Type B pancreatic cell (in vitro differentiated cells): Measurements from ENCODE around the gene COLGALT1. TPM values are rescaled to one million over a fixed set of nuclear protein-coding genes. Genes with fewer than 3 reads are reported as not detected.
A peak's percentile ranks its signal among the peaks of the same experiment; 100 is the strongest.

Experiments
- DNase-seq: peaks from one replicate; pipeline ENCODE4 v3.0.0; 2021; ENCODE audit warnings: mixed read lengths; ENCODE audit not compliant: unreplicated experiment; ENCODE audit errors: extremely low spot score
- H3K27ac Mint-ChIP-seq: 2 replicates; pipeline ENCODE4 v1.8.0; 2021; ENCODE audit warnings: mild to moderate bottlenecking, mixed read lengths
- H3K27me3 Mint-ChIP-seq: 2 replicates; pipeline ENCODE4 v1.8.0; 2021; ENCODE audit warnings: mixed read lengths
- H3K36me3 Mint-ChIP-seq: 2 replicates; pipeline ENCODE4 v1.8.0; 2021; ENCODE audit warnings: mixed read lengths
- H3K4me1 Mint-ChIP-seq: one replicate; pipeline ENCODE4 v1.8.0; 2021; ENCODE audit warnings: mixed read lengths; ENCODE audit not compliant: unreplicated experiment
- H3K4me3 Mint-ChIP-seq: 2 replicates; pipeline ENCODE4 v1.8.0; 2021; ENCODE audit warnings: mild to moderate bottlenecking, mixed read lengths
- H3K9me3 Mint-ChIP-seq: 2 replicates; pipeline ENCODE4 v1.8.0; 2021; ENCODE audit warnings: mixed read lengths
- CTCF ChIP-seq: fragments of 200-600 bp; sonication (generic); conservative IDR thresholded peaks from 2 replicates; pipeline ENCODE4 v1.5.0; 2021; ENCODE audit warnings: antibody characterized with exemption, mild to moderate bottlenecking
- total RNA-seq: library from RNA; stranded (reverse); gene quantifications from 2 replicates; pipeline ENCODE4 v1.2.1, GENCODE V29; 2021; ENCODE audit warnings: low replicate concordance

COLGALT1 gene
- total RNA-seq, 1 donor from 2014 or later, result 73.7 TPM

DNA sequence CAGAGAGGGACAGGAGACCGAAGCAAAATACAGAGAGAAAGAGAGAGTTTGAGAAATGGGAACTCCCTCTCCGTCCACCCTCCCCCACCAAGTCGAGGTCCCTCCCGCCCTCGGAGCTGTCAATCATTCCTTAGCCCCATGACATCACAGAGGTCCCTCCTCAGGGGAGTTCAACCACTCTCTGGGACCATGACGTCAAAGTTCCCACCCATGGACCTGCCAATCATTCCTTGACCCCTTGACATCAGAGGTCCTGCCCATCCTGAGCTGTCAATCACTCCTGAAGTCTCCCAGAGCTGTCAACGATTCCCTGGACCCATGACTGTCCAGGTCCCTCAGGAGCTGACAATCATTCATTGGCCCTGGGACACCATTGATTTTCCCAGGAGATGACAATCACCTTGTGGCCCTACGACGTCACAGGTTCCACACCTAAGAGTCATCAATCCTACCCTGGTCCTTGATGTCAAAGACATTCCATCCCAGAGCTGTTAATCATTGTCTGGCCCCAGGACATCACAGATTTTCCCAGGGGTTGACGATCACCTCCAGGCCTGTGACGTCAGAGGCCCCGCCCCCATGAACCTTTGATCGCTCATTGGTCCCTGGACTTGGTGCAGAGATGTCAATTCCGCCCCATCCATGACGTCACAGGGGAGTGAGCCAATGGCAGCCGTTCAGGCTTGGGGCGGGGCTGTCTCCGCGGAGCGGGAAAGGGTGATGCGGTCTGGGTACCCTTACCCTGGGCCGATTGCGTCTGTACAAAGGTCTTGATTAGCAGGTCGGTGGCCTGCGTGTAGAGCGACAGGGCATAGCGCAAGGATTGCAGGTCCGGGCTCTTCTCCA is 61.7 kb downstream of the COLGALT1 start:
- Mint-ChIP-seq H3K36me3 (no peaks in the 10 kb centered on the region), H3K4me3 (no peak overlapping the region), H3K9me3 (no peaks in the 10 kb centered on the region), H3K4me1 (no peaks in the 10 kb centered on the region), H3K27me3 (peaks cover 5% of the 10 kb centered on the region), H3K27ac (peak overlapping the region; percentile 84)
- no peak for TF ChIP-seq CTCF
- DNase-seq, result no peak

DNA sequence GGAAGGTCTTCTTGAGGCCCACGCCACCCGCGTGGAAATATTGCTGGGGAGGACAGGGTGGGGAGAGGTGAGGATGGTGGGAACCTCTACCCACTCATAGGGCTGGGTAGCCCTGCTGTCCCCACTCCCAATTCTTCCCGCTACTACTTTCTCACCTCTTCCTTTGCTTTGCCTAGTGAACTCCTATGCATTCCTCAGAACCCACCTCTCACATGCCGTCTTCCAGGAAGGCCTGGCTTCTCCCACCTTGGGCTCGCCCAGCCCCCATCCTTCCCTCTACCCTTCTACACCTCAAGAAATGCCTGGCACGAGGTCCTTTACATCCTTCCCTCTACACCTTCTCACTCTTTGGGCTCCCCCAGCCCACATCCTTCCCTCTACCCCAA is 62.4 kb downstream of the COLGALT1 start:
- peak overlapping the region; percentile 51 for H3K27ac Mint-ChIP-seq
- H3K27me3 Mint-ChIP-seq, result peaks cover 4% of the 10 kb centered on the region
- no peak overlapping the region for H3K4me3 Mint-ChIP-seq
- DNase-seq, result no peak
- TF ChIP-seq CTCF, result no peak
- no peaks in the 10 kb centered on the region for H3K4me1 Mint-ChIP-seq
- H3K9me3 Mint-ChIP-seq, result no peaks in the 10 kb centered on the region
- H3K36me3 Mint-ChIP-seq, result no peaks in the 10 kb centered on the region

DNA sequence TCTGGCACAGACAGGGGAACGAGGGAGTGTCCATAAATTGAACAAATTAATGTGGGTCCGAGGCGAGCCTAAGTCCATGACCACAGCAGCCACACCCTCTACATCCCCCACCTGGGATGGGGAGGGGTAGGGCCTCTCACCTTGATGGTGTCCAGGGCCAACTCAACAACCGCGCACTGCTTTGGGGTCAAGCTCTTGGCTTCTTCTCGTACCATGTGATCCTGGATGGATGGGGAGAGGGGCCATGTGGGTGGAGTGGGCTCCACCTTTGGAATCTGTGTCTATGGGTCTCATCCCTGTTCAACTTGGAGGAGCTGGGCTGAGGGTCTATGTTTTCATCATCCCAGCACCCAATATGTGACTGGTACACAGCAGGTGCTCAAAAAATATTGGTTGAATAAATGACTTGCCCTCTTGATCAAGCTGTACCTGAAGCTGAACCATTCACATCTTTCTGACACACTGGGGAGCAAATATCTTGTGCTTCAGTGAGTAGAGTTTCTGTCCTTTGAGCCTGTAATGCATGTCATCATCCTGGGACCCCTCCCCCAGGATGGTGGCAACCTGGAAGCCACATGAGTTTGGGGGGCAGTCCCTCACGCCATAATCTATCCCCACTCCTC is 62.9 kb downstream of the COLGALT1 start:
- Mint-ChIP-seq H3K27me3 (peaks cover 4% of the 10 kb centered on the region), H3K9me3 (no peaks in the 10 kb centered on the region), H3K4me1 (no peaks in the 10 kb centered on the region), H3K36me3 (no peaks in the 10 kb centered on the region), H3K4me3 (no peak overlapping the region), H3K27ac (peak overlapping the region; percentile 51)
- no peak for TF ChIP-seq CTCF
- DNase-seq, result no peak

GRCh38 chr19:17618936-17619335 is 63.5 kb downstream of the COLGALT1 start:
- Mint-ChIP-seq H3K9me3 (no peaks in the 10 kb centered on the region), H3K36me3 (no peaks in the 10 kb centered on the region), H3K27ac (no peak overlapping the region), H3K4me3 (no peak overlapping the region), H3K4me1 (no peaks in the 10 kb centered on the region), H3K27me3 (peaks cover 4% of the 10 kb centered on the region)
- no peak for DNase-seq
- no peak for TF ChIP-seq CTCF

DNA sequence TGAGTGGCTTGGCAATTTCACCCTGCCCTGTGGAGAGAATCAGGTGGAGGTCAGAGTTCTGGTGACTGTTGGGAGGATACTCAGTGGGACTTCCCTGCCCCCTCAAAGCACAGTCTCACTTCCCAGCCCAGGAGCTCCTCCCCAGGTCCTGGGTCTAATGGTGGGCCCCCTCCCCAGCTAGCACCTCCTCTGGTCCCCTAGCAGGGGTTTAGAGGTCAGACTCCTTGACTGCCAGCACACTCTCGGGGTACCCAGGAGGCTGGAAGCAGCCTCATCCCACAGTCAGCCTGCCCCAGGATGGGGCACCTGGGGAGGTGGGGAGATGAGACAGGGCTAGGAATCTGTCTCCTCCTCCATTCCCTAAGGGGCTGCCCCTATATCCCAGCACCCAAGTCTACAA is 65.2 kb downstream of the COLGALT1 start:
- H3K4me3 Mint-ChIP-seq, result no peak overlapping the region
- no peaks in the 10 kb centered on the region for H3K36me3 Mint-ChIP-seq
- H3K9me3 Mint-ChIP-seq, result no peaks in the 10 kb centered on the region
- no peak for DNase-seq
- H3K27me3 Mint-ChIP-seq, result peaks cover 4% of the 10 kb centered on the region
- H3K4me1 Mint-ChIP-seq, result no peaks in the 10 kb centered on the region
- TF ChIP-seq CTCF, result no peak
- no peak overlapping the region for H3K27ac Mint-ChIP-seq
